K562 (cell line): Measurements from ENCODE around the gene CMSS1. TPM values are rescaled to one million over a fixed set of nuclear protein-coding genes. Genes with fewer than 3 reads are reported as not detected.

Experiments
- ADNP ChIP-seq: fragments of 200-800 bp; sonication (Bioruptor generic); IDR thresholded peaks from 2 replicates; pipeline ENCODE4 v1.6.1; 2016; ENCODE audit warnings: missing genetic modification characterization, missing compliant biosample characterization
- CHAMP1 ChIP-seq: fragments of 450-650 bp; IDR thresholded peaks from 2 replicates; pipeline ENCODE4 v1.6.1; 2016; ENCODE audit warnings: mild to moderate bottlenecking
- FOXO4 ChIP-seq: fragments of 450-650 bp; formaldehyde crosslinking; IDR thresholded peaks from 2 replicates; pipeline ENCODE4 v1.4.0; 2020; ENCODE audit warnings: mild to moderate bottlenecking, moderate library complexity
- MEIS2 ChIP-seq: fragments of 450-650 bp; IDR thresholded peaks from 2 replicates; pipeline ENCODE4 v1.6.1; 2014; ENCODE audit warnings: mild to moderate bottlenecking; ENCODE audit not compliant: partially characterized antibody
- MITF ChIP-seq: IDR thresholded peaks from 2 replicates; pipeline ENCODE4 v1.6.1; 2014; ENCODE audit warnings: antibody characterized with exemption
- PHB2 ChIP-seq: fragments of 450-650 bp; IDR thresholded peaks from 2 replicates; pipeline ENCODE4 v1.6.1; 2017; ENCODE audit warnings: low read depth
- RFX1 ChIP-seq: fragments of 450-650 bp; IDR thresholded peaks from 2 replicates; pipeline ENCODE4 v1.6.1; 2016; ENCODE audit warnings: mild to moderate bottlenecking, moderate library complexity
- SIX5 ChIP-seq, 2 experiments: IDR thresholded peaks; 2 replicates each; pipeline ENCODE4 v1.6.1; 2011; ENCODE audit warnings: low read length in 2 of 2, borderline replicate concordance in 1 of 2, low read depth in 1 of 2, mild to moderate bottlenecking in 1 of 2, moderate library complexity in 1 of 2; ENCODE audit not compliant: insufficient read depth in 1 of 2
- SMARCA5 ChIP-seq: fragments of 450-650 bp; IDR thresholded peaks from 2 replicates; pipeline ENCODE4 v1.6.1; 2016
- SOX6 ChIP-seq: fragments of 450-650 bp; IDR thresholded peaks from 2 replicates; pipeline ENCODE4 v1.6.1; 2014; ENCODE audit warnings: mild to moderate bottlenecking
- ZNF518B ChIP-seq: fragments of 250-450 bp; sonication (Bioruptor Pico); IDR thresholded peaks from 2 replicates; pipeline ENCODE4 v1.5.0; 2021; ENCODE audit warnings: mild to moderate bottlenecking, moderate library complexity
- ZSCAN29 ChIP-seq: fragments of 450-650 bp; IDR thresholded peaks from 2 replicates; pipeline ENCODE4 v1.6.1; 2017
- polyA plus RNA-seq, 8 experiments: library from polyadenylated mRNA; depleted of rRNA in 4 of 8; stranded (reverse) in 5 of 8; unstranded in 3 of 8; fragments of >200 nt; fragmentation: Nextera tagmentation in 2 of 8; fragmentation: Illumina TruSeq in 1 of 8; extraction: Ambion mirVana in 2 of 8; extraction: Trizol in 1 of 8; gene quantifications; 2 replicates each; pipeline versions ENCODE4 v1.2.1 to v1.2.3, GENCODE V29; 2011 to 2014; ENCODE audit warnings: inconsistent platforms in 1 of 8, missing spikeins in 1 of 8
- total RNA-seq, 7 experiments: library from RNA; depleted of rRNA in 6 of 7; stranded (reverse); fragments of >200 nt in 6 of 7; fragmentation: Illumina TruSeq in 2 of 7; extraction: Trizol in 2 of 7; gene quantifications; 2 replicates each; pipeline versions ENCODE4 v1.2.1 to v1.2.3, GENCODE V29; 2011 to 2021; ENCODE audit warnings: low replicate concordance in 1 of 7

The CMSS1 gene
- total and polyA plus RNA-seq, 9 of the 15 experiments (the other 6 are each of a cell fraction or from before 2014, with no cell fraction given), result 46.9 to 109 (median 72.3) TPM

- TF ChIP-seq MITF (no peak), SMARCA5 (no peak), MEIS2 (peak; percentile 55), RFX1 (no peak), ZNF518B (CRISPR knock-in tag) (no peak), SOX6 (peak; percentile 45; the same call in 1 of the 2 replicates), CHAMP1 (no peak), ADNP (tag) (no peak), SIX5 (IDR thresholded peaks at IDR 0.05; ENCODE audit: borderline replicate concordance in 1 of 2, insufficient read depth in 1 of 2, low read depth in 1 of 2, low read length in 2 of 2) (no peak), PHB2 (no peak), FOXO4 (CRISPR knock-in tag) (no peak), ZSCAN29 (peak; percentile 76; the same call in 1 of the 2 replicates)
Measured at GRCh38 chr3:99953596-99953995, 135.9 kb downstream of the CMSS1 start (continued).
